CD14-positive monocyte (primary cell): Measurements from ENCODE around the gene ATG9B. TPM values are rescaled to one million over a fixed set of nuclear protein-coding genes. Genes with fewer than 3 reads are reported as not detected.

Source experiments
- DNase-seq, 3 donors: peaks; one replicate each; pipeline ENCODE4 v3.0.0-alpha.2; 2011 to 2022
- H2AFZ ChIP-seq: 2 replicates; pipeline ENCODE4 v1.6.0; 2012; ENCODE audit warnings: mild to moderate bottlenecking, low read depth, low read length, inconsistent platforms; ENCODE audit not compliant: insufficient read depth, poor library complexity, severe bottlenecking
- H3K27ac ChIP-seq, 2 donors: 1 replicate in 1 of 2; 2 replicates in 1 of 2; pipeline ENCODE4 v1.5.1; 2012 to 2013; ENCODE audit warnings: low read length in 2 of 2, control low read depth in 1 of 2, inconsistent platforms in 1 of 2, low read depth in 1 of 2, mild to moderate bottlenecking in 1 of 2
- H3K27me3 ChIP-seq, 2 donors: one replicate each; pipeline versions ENCODE4 v1.6.0 to v1.6.1; 2011 to 2013; ENCODE audit warnings: low read length in 2 of 2; ENCODE audit not compliant: control insufficient read depth in 2 of 2, insufficient read depth in 2 of 2
- H3K36me3 ChIP-seq, 2 donors: replicated peaks in 1 of 2; 1 replicate in 1 of 2; 2 replicates in 1 of 2; pipeline versions ENCODE4 v1.5.1 to v1.6.1; 2012 to 2013; ENCODE audit warnings: low read length in 2 of 2, control low read depth in 1 of 2, inconsistent platforms in 1 of 2, mild to moderate bottlenecking in 1 of 2; ENCODE audit not compliant: insufficient read depth in 2 of 2, control insufficient read depth in 1 of 2
- H3K4me1 ChIP-seq, 2 donors: 1 replicate in 1 of 2; 2 replicates in 1 of 2; pipeline versions ENCODE4 v1.5.1 to v1.6.1; 2012 to 2013; ENCODE audit warnings: low read length in 2 of 2, control low read depth in 1 of 2, inconsistent platforms in 1 of 2, mild to moderate bottlenecking in 1 of 2, moderate library complexity in 1 of 2; ENCODE audit not compliant: insufficient read depth in 2 of 2, control insufficient read depth in 1 of 2
- H3K4me2 ChIP-seq: replicated peaks from 2 replicates; pipeline ENCODE3; 2012; ENCODE audit warnings: low read length, moderate library complexity, mild to moderate bottlenecking; ENCODE audit not compliant: poor library complexity, severe bottlenecking; ENCODE audit errors: extremely low read depth
- H3K4me3 ChIP-seq, 3 experiments: fragments of 200-600 bp in 1 of 3; sonication (generic) in 1 of 3; replicated peaks in 1 of 3; 1 replicate in 2 of 3; 2 replicates in 1 of 3; pipeline ENCODE4 v1.5.1; 2011 to 2013; ENCODE audit warnings: low read length in 3 of 3, mild to moderate bottlenecking in 3 of 3, control low read depth in 2 of 3, low read depth in 2 of 3, inconsistent platforms in 1 of 3, moderate library complexity in 1 of 3
- H3K79me2 ChIP-seq: 2 replicates; pipeline ENCODE4 v1.6.0; 2012; ENCODE audit warnings: mild to moderate bottlenecking, control low read depth, inconsistent platforms, low read length, moderate library complexity; ENCODE audit not compliant: insufficient read depth
- H3K9ac ChIP-seq: 2 replicates; pipeline ENCODE4 v1.6.0; 2017; ENCODE audit warnings: low read length, mild to moderate bottlenecking; ENCODE audit not compliant: insufficient read depth, poor library complexity, severe bottlenecking
- H3K9me3 ChIP-seq, 2 donors: replicated peaks in 1 of 2; 1 replicate in 1 of 2; 2 replicates in 1 of 2; pipeline versions ENCODE4 v1.5.1 to v1.6.1; 2012 to 2013; ENCODE audit warnings: low read length in 2 of 2, control low read depth in 1 of 2; ENCODE audit not compliant: control insufficient read depth in 1 of 2, insufficient read depth in 1 of 2
- H4K20me1 ChIP-seq: 2 replicates; pipeline ENCODE4 v1.6.0; 2012; ENCODE audit warnings: mild to moderate bottlenecking, low read length, control low read depth, moderate library complexity; ENCODE audit not compliant: insufficient read depth
- H3K27ac Mint-ChIP-seq, 7 donors: one replicate each; pipeline ENCODE4 v1.8.0; 2020; ENCODE audit warnings: mild to moderate bottlenecking in 7 of 7, mixed read lengths in 7 of 7, moderate library complexity in 6 of 7, inconsistent platforms in 2 of 7
- H3K27me3 Mint-ChIP-seq, 3 donors: one replicate each; pipeline ENCODE4 v1.8.0; 2021 to 2022; ENCODE audit warnings: low read depth in 3 of 3, mild to moderate bottlenecking in 3 of 3, mixed read lengths in 3 of 3, moderate library complexity in 3 of 3, inconsistent platforms in 1 of 3
- H3K36me3 Mint-ChIP-seq, 2 donors: one replicate each; pipeline ENCODE4 v1.8.0; 2020; ENCODE audit warnings: mixed read lengths in 2 of 2, inconsistent platforms in 1 of 2, mild to moderate bottlenecking in 1 of 2
- H3K4me1 Mint-ChIP-seq: one replicate; pipeline ENCODE4 v1.8.0; 2020; ENCODE audit warnings: mild to moderate bottlenecking, mixed read lengths
- H3K4me3 Mint-ChIP-seq, 2 donors: one replicate each; pipeline ENCODE4 v1.8.0; 2020; ENCODE audit warnings: mild to moderate bottlenecking in 2 of 2, mixed read lengths in 2 of 2, moderate library complexity in 1 of 2
- H3K9me3 Mint-ChIP-seq, 7 donors: one replicate each; pipeline ENCODE4 v1.8.0; 2020 to 2022; ENCODE audit warnings: mixed read lengths in 7 of 7, mild to moderate bottlenecking in 6 of 7, moderate library complexity in 6 of 7, inconsistent platforms in 2 of 7
- CTCF ChIP-seq: fragments of 200-600 bp; IDR thresholded peaks from one replicate; pipeline ENCODE4 v1.8.0; 2022; ENCODE audit warnings: antibody characterized with exemption, mild to moderate bottlenecking
- WGBS: methylation state at CpG from one replicate; pipeline ENCODE4 v1.1.5; 2013; ENCODE audit warnings: missing lambda C conversion rate; ENCODE audit not compliant: insufficient coverage; 5-methylcytosine and 5-hydroxymethylcytosine counted together
- intact Hi-C, 2 donors: fragments of 100-400 bp; cut with micrococcal nuclease; formaldehyde crosslinking; loops; one replicate each; pipeline versions ENCODE4 v1.15.0 to v1.15.1; 2023
- polyA plus RNA-seq, 3 donors: library from polyadenylated mRNA; depleted of rRNA in 1 of 3; unstranded in 2 of 3; stranded (reverse) in 1 of 3; fragments of 300-500 nt in 2 of 3; fragments of >200 nt in 1 of 3; fragmentation: Illumina TruSeq in 2 of 3; gene quantifications; 1 replicate in 2 of 3; 2 replicates in 1 of 3; pipeline ENCODE4 v1.2.3, GENCODE V29; 2012 to 2021

Gene ATG9B
- polyA plus RNA-seq, 3 donors, result 0.21 to 0.30 TPM; not detected in 1

- no peaks in the 10 kb centered on the region for H4K20me1 ChIP-seq
- no peaks in the 10 kb centered on the region for H3K79me2 ChIP-seq
- peaks cover 11 to 15% of the 10 kb centered on the region in 2 donors for H3K4me1 ChIP-seq
- WGBS, result 71% methylated on average over 4 of the region's 5 CpGs
- H3K27ac ChIP-seq, result no peak overlapping the region
- H2AFZ ChIP-seq, result no peak overlapping the region
- Mint-ChIP-seq H3K27me3 (peaks cover 40 to 75% (median 50%) of the 10 kb centered on the region in 3 donors), H3K4me1 (peaks cover 26% of the 10 kb centered on the region), H3K27ac (no peak overlapping the region), H3K36me3 (peaks cover 0 to 4% of the 10 kb centered on the region in 2 donors), H3K9me3 (peaks cover 12 to 22% (median 20%) of the 10 kb centered on the region in 7 donors), H3K4me3 (peak overlapping the region in 1 of 2 donors; percentile 21)
- H3K4me2 ChIP-seq, result no peak overlapping the region
- H3K36me3 ChIP-seq, result no peaks in the 10 kb centered on the region
- peaks cover 7 to 49% of the 10 kb centered on the region in 2 donors for H3K27me3 ChIP-seq
- H3K4me3 ChIP-seq, result no peak overlapping the region
- no peak overlapping the region for H3K9ac ChIP-seq
- intact Hi-C loops, result loop anchor here (5.0 to 10.0 kb wide), 2 partner anchors 202 to 209 kb away; no protein-coding TSS in a partner anchor
- peaks cover 10 to 16% of the 10 kb centered on the region in 2 donors for H3K9me3 ChIP-seq
- TF ChIP-seq CTCF, result no peak
- no peak for DNase-seq
These were observed 37.7 kb downstream of the ATG9B start for GRCh38 chr7:150986556-150986955.

DNA sequence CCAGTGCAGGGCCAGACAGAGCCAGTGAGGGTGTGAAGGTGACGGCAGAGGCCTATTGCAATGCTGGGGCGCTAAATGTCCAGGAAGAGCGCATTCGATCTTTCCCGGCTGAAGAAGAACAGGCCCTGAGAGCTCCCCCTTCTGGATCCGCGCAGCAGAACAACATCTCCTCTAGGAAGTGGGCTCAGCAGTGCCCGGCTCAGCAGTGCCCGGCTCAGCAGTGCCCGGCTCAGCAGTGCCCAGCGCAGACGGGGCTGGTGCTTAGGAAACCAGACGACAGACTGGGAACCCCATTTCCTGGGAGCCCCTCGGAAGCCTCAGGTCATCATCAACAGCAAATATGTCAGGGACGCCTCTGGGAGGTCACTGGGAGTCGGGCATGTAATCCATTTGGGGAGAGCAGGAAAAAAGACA lies 38.2 kb downstream of the ATG9B start:
- H2AFZ ChIP-seq, result no peak overlapping the region
- intact Hi-C loops, result loop anchor here (5.0 to 10.0 kb wide), 2 partner anchors 201 to 209 kb away; no protein-coding TSS in a partner anchor
- peaks cover 45 to 79% (median 53%) of the 10 kb centered on the region in 3 donors for H3K27me3 Mint-ChIP-seq
- peaks cover 26% of the 10 kb centered on the region for H3K4me1 Mint-ChIP-seq
- peak overlapping the region in 1 of 2 donors; percentile 61 for H3K4me3 Mint-ChIP-seq
- H3K9me3 Mint-ChIP-seq, result peaks cover 9 to 19% (median 15%) of the 10 kb centered on the region in 7 donors
- H3K4me3 ChIP-seq, result no peak overlapping the region
- peak; percentile 75 for TF ChIP-seq CTCF
- peaks cover 10 to 14% of the 10 kb centered on the region in 2 donors for H3K9me3 ChIP-seq
- no peaks in the 10 kb centered on the region for H3K36me3 ChIP-seq
- DNase-seq, result peak; percentile 28 to 47 (median 35)
- no peak overlapping the region for H3K4me2 ChIP-seq
- H3K79me2 ChIP-seq, result no peaks in the 10 kb centered on the region
- WGBS, result 9% methylated on average over 16 of the region's 16 CpGs
- H4K20me1 ChIP-seq, result no peaks in the 10 kb centered on the region
- H3K27ac ChIP-seq, result no peak overlapping the region
- H3K36me3 Mint-ChIP-seq, result peaks cover 0 to 4% of the 10 kb centered on the region in 2 donors
- H3K27me3 ChIP-seq, result peaks cover 12 to 53% of the 10 kb centered on the region in 2 donors
- H3K9ac ChIP-seq, result no peak overlapping the region
- peaks cover 11 to 15% of the 10 kb centered on the region in 2 donors for H3K4me1 ChIP-seq
- peak overlapping the region in 1 of 7 donors; percentile 49 for H3K27ac Mint-ChIP-seq
